ENCODE results near the gene VGLL4. TPM values are rescaled to one million over a fixed set of nuclear protein-coding genes. Genes with fewer than 3 reads are reported as not detected.

Gene VGLL4
- total RNA-seq, 1 experiment from 2014 or later = 43.0 TPM

- Mint-ChIP-seq H3K36me3 (peaks cover 20% of the 10 kb centered on the region), H3K27me3 (ENCODE audit: low read depth) (no peaks in the 10 kb centered on the region), H3K27ac (peak overlapping the region; percentile 76), H3K4me1 (peaks cover 71% of the 10 kb centered on the region), H3K4me3 (no peak overlapping the region), H3K9me3 (peaks cover 3% of the 10 kb centered on the region; the same call in 1 of the 2 replicates)
- DNase-seq (ENCODE audit: low spot score) (no peak), ATAC-seq (no peak)
- CTCF ChIA-PET = no interaction called here
- TF ChIP-seq RORB (CRISPR knock-in tag; IDR thresholded peaks at IDR 0.05) (no peak), TP53 (CRISPR knock-in tag; IDR thresholded peaks at IDR 0.05) (no peak), FOXK1 (CRISPR knock-in tag; IDR thresholded peaks at IDR 0.05) (no peak), AFF4 (CRISPR knock-in tag; IDR thresholded peaks at IDR 0.05; ENCODE audit: borderline replicate concordance) (no peak), ZNF425 (CRISPR knock-in tag; conservative IDR thresholded peaks at IDR 0.05) (no peak), JAZF1 (CRISPR knock-in tag; IDR thresholded peaks at IDR 0.05) (no peak), FOXP1 (CRISPR knock-in tag; IDR thresholded peaks at IDR 0.05; ENCODE audit: borderline replicate concordance) (no peak), ARID4B (CRISPR knock-in tag; IDR thresholded peaks at IDR 0.05; ENCODE audit: borderline replicate concordance) (no peak), ETV6 (CRISPR knock-in tag; IDR thresholded peaks at IDR 0.05) (no peak), E2F1 (CRISPR knock-in tag; IDR thresholded peaks at IDR 0.05) (no peak), TEAD1 (CRISPR knock-in tag; IDR thresholded peaks at IDR 0.05) (no peak), ZBTB43 (CRISPR knock-in tag; IDR thresholded peaks at IDR 0.05) (no peak), PRDM15 (CRISPR knock-in tag; IDR thresholded peaks at IDR 0.05) (no peak)
- POLR2A ChIA-PET = no interaction called here
Measured at GRCh38 chr3:11602886-11603527, 40.7 kb downstream of the VGLL4 start.

All from WTC11 (cell line).